ENCODE results near the gene PPP1R8.
"Not testable (repeated sequence)": the region's sequence is repeated elsewhere in the genome, so short reads cannot be mapped to it uniquely, and the experiment has no call there.

The PPP1R8 gene

GRCh38 chr1:27795601-27796000 lies 35.0 kb upstream of the PPP1R8 start:
- H3K4me3 ChIP-seq (replicated peaks; ENCODE audit: low read depth, low read length): no peak overlapping the region
- TF ChIP-seq, protein P1, sequence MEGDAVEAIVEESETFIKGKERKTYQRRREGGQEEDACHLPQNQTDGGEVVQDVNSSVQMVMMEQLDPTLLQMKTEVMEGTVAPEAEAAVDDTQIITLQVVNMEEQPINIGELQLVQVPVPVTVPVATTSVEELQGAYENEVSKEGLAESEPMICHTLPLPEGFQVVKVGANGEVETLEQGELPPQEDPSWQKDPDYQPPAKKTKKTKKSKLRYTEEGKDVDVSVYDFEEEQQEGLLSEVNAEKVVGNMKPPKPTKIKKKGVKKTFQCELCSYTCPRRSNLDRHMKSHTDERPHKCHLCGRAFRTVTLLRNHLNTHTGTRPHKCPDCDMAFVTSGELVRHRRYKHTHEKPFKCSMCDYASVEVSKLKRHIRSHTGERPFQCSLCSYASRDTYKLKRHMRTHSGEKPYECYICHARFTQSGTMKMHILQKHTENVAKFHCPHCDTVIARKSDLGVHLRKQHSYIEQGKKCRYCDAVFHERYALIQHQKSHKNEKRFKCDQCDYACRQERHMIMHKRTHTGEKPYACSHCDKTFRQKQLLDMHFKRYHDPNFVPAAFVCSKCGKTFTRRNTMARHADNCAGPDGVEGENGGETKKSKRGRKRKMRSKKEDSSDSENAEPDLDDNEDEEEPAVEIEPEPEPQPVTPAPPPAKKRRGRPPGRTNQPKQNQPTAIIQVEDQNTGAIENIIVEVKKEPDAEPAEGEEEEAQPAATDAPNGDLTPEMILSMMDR (IDR thresholded peaks at IDR 0.05; ENCODE audit: low read length, missing control alignments): no peak
- DNase-seq (ENCODE audit: low read depth): no peak

GRCh38 chr1:27804791-27805190 lies 25.8 kb upstream of the PPP1R8 start:
- DNase-seq (ENCODE audit: low read depth): no peak
- TF ChIP-seq, protein P1 (IDR thresholded peaks at IDR 0.05; ENCODE audit: low read length, missing control alignments): no peak
- no peak overlapping the region for H3K4me3 ChIP-seq (replicated peaks; ENCODE audit: low read depth, low read length)

- TF ChIP-seq, protein P1 (IDR thresholded peaks at IDR 0.05; ENCODE audit: low read length, missing control alignments): no peak
- no peak for DNase-seq (ENCODE audit: low read depth)
- H3K4me3 ChIP-seq (replicated peaks; ENCODE audit: low read depth, low read length): no peak overlapping the region
These were observed 23.8 kb upstream of the PPP1R8 start for GRCh38 chr1:27806758-27807157.

DNA sequence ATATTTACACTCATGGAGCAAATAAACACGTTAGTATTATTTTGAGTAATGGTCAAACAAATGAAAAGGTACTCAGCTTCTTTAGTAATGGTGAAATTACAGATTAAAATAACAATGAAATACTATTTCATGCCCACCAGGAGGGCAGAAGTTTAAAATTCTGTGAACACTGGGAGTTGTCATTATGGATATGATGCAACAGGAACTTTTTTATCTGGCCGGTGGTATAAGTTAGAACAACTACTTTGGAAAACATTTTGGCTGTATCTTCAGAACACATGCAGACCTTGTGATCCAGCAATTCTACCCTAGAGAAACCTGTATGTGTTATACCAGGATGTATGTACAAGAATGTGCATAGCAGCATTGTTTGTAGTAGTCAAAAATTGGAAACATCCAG lies 23.2 kb upstream of the PPP1R8 start:
- no peak overlapping the region for H3K4me3 ChIP-seq (replicated peaks; ENCODE audit: low read depth, low read length)
- peak; percentile 58 for DNase-seq (ENCODE audit: low read depth)
- TF ChIP-seq, protein P1 (IDR thresholded peaks at IDR 0.05; ENCODE audit: low read length, missing control alignments): no peak

GRCh38 chr1:27808131-27808530 lies 22.5 kb upstream of the PPP1R8 start:
- not testable (repeated sequence) for DNase-seq (ENCODE audit: low read depth); H3K4me3 ChIP-seq (replicated peaks; ENCODE audit: low read depth, low read length)

GRCh38 chr1:27809883-27810282 lies 20.7 kb upstream of the PPP1R8 start:
- no peak for DNase-seq (ENCODE audit: low read depth)
- TF ChIP-seq, protein P1 (IDR thresholded peaks at IDR 0.05; ENCODE audit: low read length, missing control alignments): no peak
- H3K4me3 ChIP-seq (replicated peaks; ENCODE audit: low read depth, low read length): no peak overlapping the region

DNA sequence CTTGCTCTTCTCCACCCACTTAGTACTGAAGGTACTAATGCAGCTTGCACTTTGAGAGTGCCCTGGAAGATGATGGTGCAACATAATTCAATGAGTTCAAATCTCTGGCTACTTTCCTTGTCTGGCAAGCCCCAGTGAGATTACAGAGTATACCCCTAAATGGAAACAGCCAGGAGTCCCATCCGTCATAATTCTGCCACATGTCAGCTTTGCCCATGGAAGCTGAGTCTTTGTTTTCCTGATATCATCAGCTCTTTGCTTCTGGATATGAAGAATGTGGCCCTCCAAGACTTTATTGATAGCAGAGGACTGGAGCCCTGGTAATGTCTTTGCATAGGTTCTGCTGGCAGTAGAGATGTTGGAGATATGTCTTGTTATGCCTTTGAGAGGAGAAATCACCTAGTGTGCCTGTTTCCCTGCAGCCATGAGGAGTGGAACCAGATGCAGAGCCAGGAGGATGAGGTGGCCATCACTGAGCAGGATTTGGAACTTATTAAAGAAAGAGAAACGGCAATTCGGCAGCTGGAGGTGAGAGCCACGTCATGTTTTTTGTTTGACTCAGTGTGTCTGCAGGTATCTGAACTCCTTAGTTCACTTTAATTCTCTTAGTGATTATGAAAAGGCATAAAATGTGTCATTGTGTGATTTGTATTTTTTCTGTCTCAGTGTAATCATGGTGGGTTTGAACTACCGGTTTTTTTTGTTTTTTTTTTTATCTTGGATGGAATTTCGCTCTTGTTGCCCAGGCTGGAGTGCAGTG lies 18.7 kb upstream of the PPP1R8 start:
- TF ChIP-seq, protein P1 (IDR thresholded peaks at IDR 0.05; ENCODE audit: low read length, missing control alignments): no peak
- H3K4me3 ChIP-seq (replicated peaks; ENCODE audit: low read depth, low read length): no peak overlapping the region
- DNase-seq (ENCODE audit: low read depth): no peak
